ENCODE measurements around the gene CDK5RAP3. TPM values are rescaled to one million over a fixed set of nuclear protein-coding genes. Genes with fewer than 3 reads are reported as not detected.
A peak's percentile ranks its signal among the peaks of the same experiment; 100 is the strongest.
"Not testable (repeated sequence)": the region's sequence is repeated elsewhere in the genome, so short reads cannot be mapped to it uniquely, and the experiment has no call there.

The CDK5RAP3 gene
- total and polyA plus RNA-seq, 4 donors: 77.0 to 147 (median 137) TPM

GRCh38 chr17:48014595-48015111, 43.7 kb downstream of the CDK5RAP3 start:
- peak overlapping the region; percentile 67 for H3K27ac ChIP-seq (ENCODE audit: low read depth, low read length)
- DNase-seq (ENCODE audit: low read depth in 4 of 6, low spot score in 6 of 6): peak in 2 of 6 donors; percentile 66 to 99
- H3K27me3 ChIP-seq (ENCODE audit: control insufficient read depth, insufficient read depth, low read length): no peaks in the 10 kb centered on the region
- 27% methylated on average over 6 of the region's 8 CpGs for WGBS (ENCODE audit: insufficient coverage)
- H3K36me3 ChIP-seq (ENCODE audit: control insufficient read depth, insufficient read depth, low read length): no peaks in the 10 kb centered on the region
- H3K4me3 ChIP-seq (ENCODE audit: low read depth, low read length): no peak overlapping the region
- H3K4me1 ChIP-seq (ENCODE audit: control insufficient read depth, insufficient read depth, low read length): peaks cover 45% of the 10 kb centered on the region
- no peaks in the 10 kb centered on the region for H3K9me3 ChIP-seq (ENCODE audit: control insufficient read depth, insufficient read depth, low read length)

DNA sequence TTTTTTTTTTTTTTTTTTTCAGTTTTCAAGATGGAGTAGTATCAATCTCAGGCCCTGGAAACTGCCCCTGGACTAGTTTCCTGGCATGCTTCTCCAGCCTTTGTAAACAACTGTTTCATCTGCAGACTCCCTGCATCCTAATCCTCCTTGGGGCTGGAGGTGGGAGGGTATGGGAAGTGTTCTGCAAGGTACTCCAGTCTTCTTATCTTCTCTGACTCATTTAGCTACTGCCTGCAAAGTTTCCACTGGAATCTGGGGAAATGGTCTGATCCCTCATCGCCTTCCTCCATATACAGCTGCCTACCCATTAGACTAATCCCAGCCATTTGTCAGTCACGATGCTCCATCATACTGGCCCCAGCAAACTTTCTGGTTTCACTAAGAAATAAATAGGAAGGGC, 45.2 kb downstream of the CDK5RAP3 start:
- H3K27ac ChIP-seq (ENCODE audit: low read depth, low read length): no peak overlapping the region
- H3K4me1 ChIP-seq (ENCODE audit: control insufficient read depth, insufficient read depth, low read length): peaks cover 45% of the 10 kb centered on the region
- WGBS (ENCODE audit: insufficient coverage): 94% methylated on average over 2 of the region's 2 CpGs
- no peaks in the 10 kb centered on the region for H3K9me3 ChIP-seq (ENCODE audit: control insufficient read depth, insufficient read depth, low read length)
- H3K4me3 ChIP-seq (ENCODE audit: low read depth, low read length): no peak overlapping the region
- DNase-seq (ENCODE audit: low read depth in 4 of 6, low spot score in 6 of 6): no peak
- H3K27me3 ChIP-seq (ENCODE audit: control insufficient read depth, insufficient read depth, low read length): no peaks in the 10 kb centered on the region
- no peaks in the 10 kb centered on the region for H3K36me3 ChIP-seq (ENCODE audit: control insufficient read depth, insufficient read depth, low read length)

GRCh38 chr17:48017817-48018158, 46.9 kb downstream of the CDK5RAP3 start:
- not testable (repeated sequence) for H3K36me3 ChIP-seq (ENCODE audit: control insufficient read depth, insufficient read depth, low read length); H3K27ac ChIP-seq (ENCODE audit: low read depth, low read length); H3K9me3 ChIP-seq (ENCODE audit: control insufficient read depth, insufficient read depth, low read length); H3K4me3 ChIP-seq (ENCODE audit: low read depth, low read length); H3K27me3 ChIP-seq (ENCODE audit: control insufficient read depth, insufficient read depth, low read length); DNase-seq (ENCODE audit: low read depth in 4 of 6, low spot score in 6 of 6)
- WGBS (ENCODE audit: insufficient coverage): 100% methylated on average over 1 of the region's 4 CpGs
- H3K4me1 ChIP-seq (ENCODE audit: control insufficient read depth, insufficient read depth, low read length): peaks cover 32% of the 10 kb centered on the region

DNA sequence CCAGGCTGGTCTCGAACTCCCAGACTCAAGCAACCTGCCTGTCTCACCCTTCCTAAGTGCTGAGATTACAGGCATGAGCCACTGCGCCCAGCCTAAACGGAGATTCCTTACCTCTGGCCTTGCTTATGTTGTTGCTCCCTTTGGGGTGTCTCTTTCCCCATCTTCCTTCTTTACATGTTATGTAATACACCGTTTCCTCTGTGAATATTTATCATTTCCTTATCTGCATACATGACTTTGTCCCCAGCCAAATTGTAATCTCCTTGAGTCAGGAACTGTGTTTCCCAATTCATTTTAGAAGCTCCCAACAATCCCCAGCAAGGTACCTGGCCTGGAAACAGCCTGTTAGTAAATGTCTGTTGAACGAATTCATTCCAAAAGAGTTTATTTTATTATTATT, 51.0 kb downstream of the CDK5RAP3 start:
- H3K27me3 ChIP-seq (ENCODE audit: control insufficient read depth, insufficient read depth, low read length): no peaks in the 10 kb centered on the region
- no peaks in the 10 kb centered on the region for H3K36me3 ChIP-seq (ENCODE audit: control insufficient read depth, insufficient read depth, low read length)
- no peak overlapping the region for H3K4me3 ChIP-seq (ENCODE audit: low read depth, low read length)
- no peak overlapping the region for H3K27ac ChIP-seq (ENCODE audit: low read depth, low read length)
- WGBS (ENCODE audit: insufficient coverage): 100% methylated on average over 2 of the region's 5 CpGs
- no peaks in the 10 kb centered on the region for H3K9me3 ChIP-seq (ENCODE audit: control insufficient read depth, insufficient read depth, low read length)
- DNase-seq (ENCODE audit: low read depth in 4 of 6, low spot score in 6 of 6): no peak
- H3K4me1 ChIP-seq (ENCODE audit: control insufficient read depth, insufficient read depth, low read length): peaks cover 42% of the 10 kb centered on the region

GRCh38 chr17:48022901-48023300, 52.0 kb downstream of the CDK5RAP3 start:
- no peak overlapping the region for H3K4me3 ChIP-seq (ENCODE audit: low read depth, low read length)
- WGBS (ENCODE audit: insufficient coverage): 80% methylated on average over 3 of the region's 6 CpGs
- H3K9me3 ChIP-seq (ENCODE audit: control insufficient read depth, insufficient read depth, low read length): no peaks in the 10 kb centered on the region
- no peak overlapping the region for H3K27ac ChIP-seq (ENCODE audit: low read depth, low read length)
- H3K27me3 ChIP-seq (ENCODE audit: control insufficient read depth, insufficient read depth, low read length): no peaks in the 10 kb centered on the region
- H3K36me3 ChIP-seq (ENCODE audit: control insufficient read depth, insufficient read depth, low read length): no peaks in the 10 kb centered on the region
- DNase-seq (ENCODE audit: low read depth in 4 of 6, low spot score in 6 of 6): no peak
- H3K4me1 ChIP-seq (ENCODE audit: control insufficient read depth, insufficient read depth, low read length): peaks cover 40% of the 10 kb centered on the region

DNA sequence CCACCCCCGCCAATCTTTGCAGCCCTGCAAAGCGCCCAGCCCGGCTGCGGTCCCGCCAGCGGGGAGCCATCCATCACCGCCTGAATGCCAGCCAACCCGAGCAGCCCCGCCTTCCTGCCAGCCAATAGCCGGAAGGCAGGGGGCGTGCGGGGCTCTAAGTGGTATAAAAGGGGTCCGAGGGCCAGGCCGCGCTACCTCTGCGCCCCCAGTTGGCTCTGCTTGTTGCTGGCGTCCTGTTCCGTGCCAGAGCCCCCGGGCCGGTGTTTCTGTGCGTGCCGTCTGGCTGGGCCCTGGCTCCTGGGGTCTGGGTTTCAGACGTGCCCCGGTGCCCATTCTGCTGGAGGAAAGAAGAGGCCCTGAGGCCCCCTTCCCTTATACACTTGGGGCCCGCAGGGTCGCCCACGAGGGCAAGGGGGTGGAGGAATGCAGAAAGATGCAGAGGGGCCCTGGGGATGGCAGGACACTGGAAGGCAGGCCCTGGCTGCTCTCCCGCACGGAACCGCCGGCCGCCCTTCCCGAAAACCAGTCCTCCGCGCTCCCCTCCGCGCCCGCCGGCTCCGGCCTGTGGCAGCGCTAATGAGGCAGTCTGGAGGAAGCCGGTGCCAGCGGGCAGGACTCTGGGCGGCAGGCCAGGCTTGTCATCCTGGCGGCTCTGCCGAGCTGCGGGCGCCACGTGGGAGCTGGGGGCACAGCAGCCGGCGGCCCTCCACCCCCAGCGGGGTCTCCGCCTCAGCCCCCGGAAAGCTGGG, 52.7 kb downstream of the CDK5RAP3 start:
- no peaks in the 10 kb centered on the region for H3K9me3 ChIP-seq (ENCODE audit: control insufficient read depth, insufficient read depth, low read length)
- under 1% methylated on average over 50 of the region's 54 CpGs for WGBS (ENCODE audit: insufficient coverage)
- H3K4me3 ChIP-seq (ENCODE audit: low read depth, low read length): peak overlapping the region; percentile 53
- DNase-seq (ENCODE audit: low read depth in 4 of 6, low spot score in 6 of 6): peak in 3 of 6 donors; percentile 77 to 95 (median 94)
- peak overlapping the region; percentile 94 for H3K27ac ChIP-seq (ENCODE audit: low read depth, low read length)
- H3K27me3 ChIP-seq (ENCODE audit: control insufficient read depth, insufficient read depth, low read length): no peaks in the 10 kb centered on the region
- no peaks in the 10 kb centered on the region for H3K36me3 ChIP-seq (ENCODE audit: control insufficient read depth, insufficient read depth, low read length)
- peaks cover 37% of the 10 kb centered on the region for H3K4me1 ChIP-seq (ENCODE audit: control insufficient read depth, insufficient read depth, low read length)

- Histone ChIP-seq H3K27me3 (ENCODE audit: control insufficient read depth, insufficient read depth, low read length) (no peaks in the 10 kb centered on the region), H3K9me3 (ENCODE audit: control insufficient read depth, insufficient read depth, low read length) (no peaks in the 10 kb centered on the region), H3K4me3 (ENCODE audit: low read depth, low read length) (peak overlapping the region; percentile 46), H3K4me1 (ENCODE audit: control insufficient read depth, insufficient read depth, low read length) (peaks cover 37% of the 10 kb centered on the region), H3K36me3 (ENCODE audit: control insufficient read depth, insufficient read depth, low read length) (no peaks in the 10 kb centered on the region), H3K27ac (ENCODE audit: low read depth, low read length) (peak overlapping the region; percentile 94)
- peak in 2 of 6 donors; percentile 39 to 61 for DNase-seq (ENCODE audit: low read depth in 4 of 6, low spot score in 6 of 6)
- 1% methylated on average over 50 of the region's 54 CpGs for WGBS (ENCODE audit: insufficient coverage)
Observed at GRCh38 chr17:48024149-48025039, 53.5 kb downstream of the CDK5RAP3 start.

DNA sequence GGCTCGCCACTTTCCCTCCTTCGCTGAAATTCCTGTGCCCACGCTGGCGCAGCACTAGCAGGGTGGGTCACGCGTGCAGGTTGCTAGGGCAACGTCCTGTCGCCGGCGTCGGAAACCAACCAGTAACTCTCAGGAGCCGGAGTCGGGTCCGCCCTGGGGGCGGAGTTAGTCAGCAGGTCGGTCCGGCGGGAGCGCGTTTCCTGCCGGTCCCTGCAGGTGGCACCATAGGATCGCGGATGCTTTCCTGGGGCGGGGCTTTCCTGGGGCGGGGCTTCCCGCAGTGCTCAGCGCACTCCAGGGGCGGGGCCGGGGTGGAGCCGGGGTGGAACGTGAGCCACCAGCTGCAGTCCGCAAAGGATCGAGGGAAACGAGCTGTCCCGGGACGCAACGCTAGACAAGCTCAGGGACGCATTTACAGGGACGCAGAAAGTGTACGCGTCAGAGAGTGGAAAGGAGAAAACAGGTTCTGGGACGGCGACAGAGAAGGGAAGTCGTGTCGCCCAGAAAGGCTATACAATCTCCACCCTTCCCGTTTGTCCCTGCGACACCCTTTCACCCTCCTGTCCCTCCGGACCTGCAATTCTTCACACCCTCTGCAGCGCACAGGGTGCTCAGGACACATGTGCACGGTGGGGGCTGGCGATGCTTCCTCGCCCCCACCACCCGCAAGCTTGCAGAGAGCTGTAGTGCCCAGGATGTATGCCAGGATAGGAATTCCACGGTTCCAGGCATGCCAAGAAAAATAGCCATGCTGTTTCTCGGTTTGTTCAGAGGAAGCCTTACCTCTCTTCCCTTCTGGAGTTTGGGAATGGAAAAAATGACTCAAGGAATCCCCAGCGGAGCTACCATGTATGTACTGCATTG, 54.4 kb downstream of the CDK5RAP3 start:
- H3K9me3 ChIP-seq (ENCODE audit: control insufficient read depth, insufficient read depth, low read length): no peaks in the 10 kb centered on the region
- peak overlapping the region; percentile 57 for H3K4me3 ChIP-seq (ENCODE audit: low read depth, low read length)
- under 1% methylated on average over 49 of the region's 56 CpGs for WGBS (ENCODE audit: insufficient coverage)
- peak in 5 of 6 donors; percentile 91 to 99 (median 94) for DNase-seq (ENCODE audit: low read depth in 4 of 6, low spot score in 6 of 6)
- H3K27ac ChIP-seq (ENCODE audit: low read depth, low read length): peak overlapping the region; percentile 94
- H3K36me3 ChIP-seq (ENCODE audit: control insufficient read depth, insufficient read depth, low read length): no peaks in the 10 kb centered on the region
- peaks cover 39% of the 10 kb centered on the region for H3K4me1 ChIP-seq (ENCODE audit: control insufficient read depth, insufficient read depth, low read length)
- no peaks in the 10 kb centered on the region for H3K27me3 ChIP-seq (ENCODE audit: control insufficient read depth, insufficient read depth, low read length)

GRCh38 chr17:48025904-48026501, 55.1 kb downstream of the CDK5RAP3 start:
- Histone ChIP-seq H3K4me1 (ENCODE audit: control insufficient read depth, insufficient read depth, low read length) (peaks cover 42% of the 10 kb centered on the region), H3K9me3 (ENCODE audit: control insufficient read depth, insufficient read depth, low read length) (no peaks in the 10 kb centered on the region), H3K36me3 (ENCODE audit: control insufficient read depth, insufficient read depth, low read length) (no peaks in the 10 kb centered on the region), H3K27ac (ENCODE audit: low read depth, low read length) (peak overlapping the region; percentile 70), H3K4me3 (ENCODE audit: low read depth, low read length) (peak overlapping the region; percentile 57), H3K27me3 (ENCODE audit: control insufficient read depth, insufficient read depth, low read length) (no peaks in the 10 kb centered on the region)
- WGBS (ENCODE audit: insufficient coverage): 60% methylated on average over 6 of the region's 8 CpGs
- DNase-seq (ENCODE audit: low read depth in 4 of 6, low spot score in 6 of 6): peak in 1 of 6 donors; percentile 41

Measured in spinal cord (tissue), 10 donors.